Immature natural killer cell (primary cell): Measurements from ENCODE around the gene KIF2C. TPM values are rescaled to one million over a fixed set of nuclear protein-coding genes. Genes with fewer than 3 reads are reported as not detected.
"Not testable (repeated sequence)": the region's sequence is repeated elsewhere in the genome, so short reads cannot be mapped to it uniquely, and the experiment has no call there.

Source experiments
- DNase-seq, 3 donors: peaks; one replicate each; pipeline ENCODE4 v3.0.0; 2022; ENCODE audit warnings: mixed read lengths in 1 of 3
- H3K27ac Mint-ChIP-seq, 6 donors: one replicate each; pipeline ENCODE4 v1.8.0; 2020; ENCODE audit warnings: mixed read lengths in 6 of 6, mild to moderate bottlenecking in 5 of 6, inconsistent platforms in 4 of 6, moderate library complexity in 3 of 6
- H3K27me3 Mint-ChIP-seq, 3 donors: one replicate each; pipeline ENCODE4 v1.8.0; 2020 to 2021; ENCODE audit warnings: low read depth in 3 of 3, mild to moderate bottlenecking in 3 of 3, mixed read lengths in 3 of 3, moderate library complexity in 3 of 3, inconsistent platforms in 1 of 3
- H3K36me3 Mint-ChIP-seq, 3 donors: one replicate each; pipeline ENCODE4 v1.8.0; 2020; ENCODE audit warnings: mixed read lengths in 3 of 3, inconsistent platforms in 2 of 3, mild to moderate bottlenecking in 2 of 3
- H3K4me1 Mint-ChIP-seq, 2 donors: one replicate each; pipeline ENCODE4 v1.8.0; 2020; ENCODE audit warnings: inconsistent platforms in 2 of 2, mild to moderate bottlenecking in 2 of 2, mixed read lengths in 2 of 2, moderate library complexity in 1 of 2
- H3K4me3 Mint-ChIP-seq, 5 donors: one replicate each; pipeline ENCODE4 v1.8.0; 2020; ENCODE audit warnings: mild to moderate bottlenecking in 5 of 5, mixed read lengths in 5 of 5, inconsistent platforms in 3 of 5, moderate library complexity in 3 of 5
- H3K9me3 Mint-ChIP-seq, 6 donors: one replicate each; pipeline ENCODE4 v1.8.0; 2020; ENCODE audit warnings: mild to moderate bottlenecking in 6 of 6, mixed read lengths in 6 of 6, inconsistent platforms in 4 of 6, moderate library complexity in 3 of 6
- polyA plus RNA-seq, 3 donors: library from polyadenylated mRNA; unstranded; fragments of 300-500 nt; fragmentation: Illumina TruSeq; gene quantifications; one replicate each; pipeline ENCODE4 v1.2.3, GENCODE V29; 2021

The KIF2C gene
- polyA plus RNA-seq, 3 donors from 2014 or later, result 0.51 to 1.1 TPM; not detected in 1

DNA sequence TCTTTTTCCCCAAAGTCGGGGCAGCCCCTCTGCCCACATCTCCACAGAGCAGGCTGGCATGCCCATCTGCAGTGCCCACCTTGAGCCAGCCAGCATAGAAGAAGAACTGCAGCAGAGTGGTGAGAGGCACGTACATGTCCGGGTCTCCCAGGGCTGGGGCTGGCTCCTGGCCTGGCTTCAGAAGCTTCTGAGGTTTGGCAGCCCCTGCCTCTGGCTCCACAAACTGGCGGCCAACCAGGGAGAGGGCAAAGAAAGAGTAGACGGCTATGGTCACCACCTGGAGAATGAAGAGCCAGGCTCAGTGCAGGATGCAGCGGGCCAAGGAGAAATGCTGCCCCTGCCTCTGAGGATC is 45.4 kb downstream of the KIF2C start:
- H3K27ac Mint-ChIP-seq, result peak overlapping the region; percentile 34 to 97 (median 90)
- H3K27me3 Mint-ChIP-seq, result peaks cover 0 to 2% (median 0%) of the 10 kb centered on the region in 3 donors
- no peak for DNase-seq
- peaks cover 32 to 34% of the 10 kb centered on the region in 2 donors for H3K4me1 Mint-ChIP-seq
- peak overlapping the region; percentile 71 to 78 (median 74) for H3K4me3 Mint-ChIP-seq
- peaks cover 3 to 17% (median 13%) of the 10 kb centered on the region in 3 donors for H3K36me3 Mint-ChIP-seq
- no peaks in the 10 kb centered on the region for H3K9me3 Mint-ChIP-seq

DNA sequence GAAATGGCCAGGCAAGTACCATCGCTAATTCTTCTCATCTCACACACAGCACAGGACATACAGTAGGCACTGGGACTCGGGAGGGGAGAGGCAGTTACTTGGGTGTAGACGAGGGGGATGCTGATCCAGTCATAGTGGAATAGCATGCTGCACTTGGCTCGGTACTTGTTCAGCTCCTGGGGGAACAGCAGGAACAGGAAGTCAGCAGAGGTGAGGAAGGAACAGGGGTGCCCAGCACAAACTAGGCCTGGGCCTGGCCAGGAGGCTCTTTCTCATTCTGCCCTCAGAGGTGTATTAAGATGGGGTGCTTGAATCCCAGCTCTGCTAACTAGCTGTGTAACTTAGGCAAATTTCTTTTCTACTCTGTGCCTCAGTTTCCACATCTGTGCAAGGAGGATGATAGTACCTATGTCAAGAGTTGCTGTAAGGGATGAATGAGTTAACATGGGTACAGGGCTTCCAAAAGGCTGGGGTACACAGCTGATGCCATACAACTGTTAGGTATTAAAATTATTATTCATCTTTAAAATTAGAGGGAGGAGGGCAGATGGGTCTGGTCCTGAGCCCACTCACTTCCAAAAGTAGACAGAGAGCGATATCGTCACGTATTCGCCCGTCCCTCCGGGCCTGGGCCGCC is 46.0 kb downstream of the KIF2C start:
- Mint-ChIP-seq H3K4me3 (peak overlapping the region; percentile 71 to 78 (median 74)), H3K36me3 (peaks cover 3 to 11% (median 7%) of the 10 kb centered on the region in 3 donors), H3K4me1 (peaks cover 30 to 34% of the 10 kb centered on the region in 2 donors), H3K27me3 (peaks cover 0 to 2% (median 0%) of the 10 kb centered on the region in 3 donors), H3K27ac (peak overlapping the region; percentile 73 to 97 (median 90)), H3K9me3 (no peaks in the 10 kb centered on the region)
- no peak for DNase-seq

DNA sequence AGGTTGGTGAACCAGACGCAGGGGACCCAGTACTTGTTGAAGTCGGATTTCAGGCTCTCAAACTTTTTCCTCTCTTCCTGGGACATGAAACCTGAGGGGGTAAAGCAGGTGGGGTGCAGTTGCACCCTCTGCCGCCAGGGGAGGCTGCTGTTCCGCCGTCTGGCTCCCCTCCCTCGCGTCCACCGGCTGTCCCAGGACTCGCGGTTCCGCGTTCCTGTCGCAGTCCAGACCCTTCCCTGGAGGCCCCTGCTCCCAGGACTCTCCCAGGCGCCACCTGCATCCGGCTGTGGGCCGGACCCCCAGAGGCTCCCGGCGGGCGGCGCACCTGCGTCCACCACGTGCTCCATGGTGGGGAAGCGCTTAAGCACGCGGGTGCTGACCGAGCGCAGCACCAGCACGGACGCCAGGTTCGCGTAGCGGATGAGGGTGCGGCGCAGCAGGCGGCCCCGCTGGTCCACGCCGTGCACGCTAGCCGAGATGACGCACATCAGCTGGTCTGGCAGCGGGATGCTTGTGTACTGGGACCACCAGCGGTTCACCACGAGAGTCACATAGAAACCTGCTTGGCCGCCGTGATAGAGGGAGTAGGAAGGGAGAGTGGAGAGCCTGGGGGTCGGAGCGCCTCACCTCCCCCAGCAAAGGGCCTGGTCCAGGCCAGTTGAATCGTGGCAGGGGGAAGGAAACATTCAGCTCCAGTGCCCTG is 46.7 kb downstream of the KIF2C start:
- H3K9me3 Mint-ChIP-seq, result no peaks in the 10 kb centered on the region
- DNase-seq, result peak; percentile 79 to 82 (median 80)
- H3K27ac Mint-ChIP-seq, result peak overlapping the region; percentile 52 to 97 (median 94)
- peaks cover 30 to 34% of the 10 kb centered on the region in 2 donors for H3K4me1 Mint-ChIP-seq
- H3K27me3 Mint-ChIP-seq, result peaks cover 0 to 2% (median 0%) of the 10 kb centered on the region in 3 donors
- peaks cover under 1 to 5% (median 4%) of the 10 kb centered on the region in 3 donors for H3K36me3 Mint-ChIP-seq
- H3K4me3 Mint-ChIP-seq, result peak overlapping the region; percentile 71 to 78 (median 74)

DNA sequence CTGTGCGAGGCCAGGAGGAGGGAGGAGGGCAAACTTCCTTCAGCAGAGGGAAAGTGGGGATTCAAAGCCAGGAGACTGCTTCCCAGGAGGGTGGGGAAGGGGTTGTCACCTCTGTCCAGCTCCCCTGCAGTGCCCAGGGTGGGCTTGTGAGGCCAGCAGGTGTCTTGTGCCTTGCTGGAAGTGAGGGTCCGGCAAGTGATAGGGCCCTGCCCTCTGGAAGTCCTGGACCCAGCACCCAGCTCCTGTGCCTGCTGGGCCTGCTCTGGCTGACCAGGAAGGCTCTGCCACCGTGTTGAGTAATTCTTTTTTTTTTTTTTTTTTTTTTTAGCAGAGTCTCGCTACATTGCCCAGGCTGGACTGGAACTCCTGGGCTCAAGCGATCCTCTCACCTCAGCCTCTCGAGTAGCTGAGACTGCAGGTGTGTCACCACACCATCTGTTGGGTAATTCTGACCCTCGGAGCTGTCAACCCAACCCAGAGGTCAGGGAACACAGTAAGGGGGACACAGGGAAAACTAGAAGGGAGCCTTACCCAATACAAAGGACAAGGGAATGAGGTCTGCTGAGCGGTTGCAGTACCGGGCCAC is 47.3 kb downstream of the KIF2C start:
- H3K27me3 Mint-ChIP-seq, result peaks cover 0 to 2% (median 0%) of the 10 kb centered on the region in 3 donors
- no peaks in the 10 kb centered on the region for H3K9me3 Mint-ChIP-seq
- H3K27ac Mint-ChIP-seq, result peak overlapping the region; percentile 52 to 97 (median 94)
- H3K4me1 Mint-ChIP-seq, result peaks cover 29 to 34% of the 10 kb centered on the region in 2 donors
- no peaks in the 10 kb centered on the region for H3K36me3 Mint-ChIP-seq
- DNase-seq, result no peak
- H3K4me3 Mint-ChIP-seq, result peak overlapping the region; percentile 71 to 78 (median 74)

DNA sequence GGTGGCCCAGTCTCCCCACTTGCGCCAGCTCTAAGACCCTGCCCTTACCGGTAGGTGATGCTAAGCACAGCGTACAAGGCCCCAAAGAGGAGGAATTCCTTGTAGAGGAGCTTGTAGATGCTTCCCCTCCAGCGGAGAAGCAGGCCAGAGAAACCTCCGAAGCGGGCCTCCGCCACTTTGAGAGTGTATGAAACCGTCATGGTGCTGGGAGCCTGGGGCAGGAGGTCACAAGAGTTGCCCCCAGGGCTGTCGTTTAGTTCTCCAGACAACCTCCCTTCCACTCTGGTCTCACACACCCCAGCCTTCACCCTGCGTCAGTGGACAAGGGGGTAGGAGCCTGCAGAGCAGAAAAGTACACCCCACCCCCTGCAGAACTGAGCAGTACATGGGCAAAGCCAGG is 47.9 kb downstream of the KIF2C start:
- Mint-ChIP-seq H3K27me3 (peaks cover 0 to 3% (median 0%) of the 10 kb centered on the region in 3 donors), H3K36me3 (no peaks in the 10 kb centered on the region), H3K9me3 (no peaks in the 10 kb centered on the region), H3K4me3 (no peak overlapping the region), H3K27ac (no peak overlapping the region), H3K4me1 (peaks cover 29 to 34% of the 10 kb centered on the region in 2 donors)
- no peak for DNase-seq

DNA sequence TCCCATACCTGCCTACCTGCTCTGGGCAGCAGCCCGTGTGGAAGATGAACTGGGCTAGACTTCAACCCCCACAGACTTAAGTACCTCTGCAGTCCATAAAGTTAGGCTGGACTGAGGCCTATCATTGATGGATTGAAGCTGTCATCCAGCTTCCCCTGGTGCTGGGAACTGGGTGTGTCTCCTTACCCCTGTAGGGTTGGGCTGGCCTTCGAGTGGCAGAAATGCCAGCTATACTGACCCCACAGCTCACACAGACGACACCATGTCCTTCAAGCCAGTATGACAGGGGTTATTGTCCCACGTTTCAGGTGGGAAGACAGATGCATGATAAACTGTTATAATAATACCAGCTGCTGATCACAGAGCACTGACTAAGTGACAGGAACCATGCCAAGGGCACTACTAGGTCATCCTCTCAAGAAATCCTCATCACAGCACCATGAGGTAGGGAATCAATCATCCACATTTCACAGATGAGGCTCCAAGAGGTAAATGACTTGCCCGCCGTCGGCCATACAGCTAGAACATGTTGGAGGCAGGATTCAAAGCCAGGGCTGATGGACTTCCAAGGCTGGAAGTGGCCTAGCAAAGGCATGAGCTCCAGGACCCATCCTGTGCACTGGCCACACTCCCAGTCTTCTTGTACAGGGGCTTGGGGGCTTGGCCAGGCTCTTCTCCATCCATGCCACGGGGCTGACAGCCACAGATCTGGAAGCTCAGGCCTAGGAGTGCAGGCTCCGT is 48.7 kb downstream of the KIF2C start, which contains the start of gene BEST4:
BEST4 (minus strand) TSS at position 51 of the 741 bp plus-strand sequence. CDS start 465 bp downstream, outside the sequence.
- Mint-ChIP-seq H3K27me3 (peaks cover 0 to 4% (median 0%) of the 10 kb centered on the region in 3 donors), H3K27ac (peak within 1 kb of the TSS in 5 of 6 donors; percentile 6 to 85 (median 34)), H3K4me3 (peak within 1 kb of the TSS in 1 of 5 donors; percentile 17)

DNA sequence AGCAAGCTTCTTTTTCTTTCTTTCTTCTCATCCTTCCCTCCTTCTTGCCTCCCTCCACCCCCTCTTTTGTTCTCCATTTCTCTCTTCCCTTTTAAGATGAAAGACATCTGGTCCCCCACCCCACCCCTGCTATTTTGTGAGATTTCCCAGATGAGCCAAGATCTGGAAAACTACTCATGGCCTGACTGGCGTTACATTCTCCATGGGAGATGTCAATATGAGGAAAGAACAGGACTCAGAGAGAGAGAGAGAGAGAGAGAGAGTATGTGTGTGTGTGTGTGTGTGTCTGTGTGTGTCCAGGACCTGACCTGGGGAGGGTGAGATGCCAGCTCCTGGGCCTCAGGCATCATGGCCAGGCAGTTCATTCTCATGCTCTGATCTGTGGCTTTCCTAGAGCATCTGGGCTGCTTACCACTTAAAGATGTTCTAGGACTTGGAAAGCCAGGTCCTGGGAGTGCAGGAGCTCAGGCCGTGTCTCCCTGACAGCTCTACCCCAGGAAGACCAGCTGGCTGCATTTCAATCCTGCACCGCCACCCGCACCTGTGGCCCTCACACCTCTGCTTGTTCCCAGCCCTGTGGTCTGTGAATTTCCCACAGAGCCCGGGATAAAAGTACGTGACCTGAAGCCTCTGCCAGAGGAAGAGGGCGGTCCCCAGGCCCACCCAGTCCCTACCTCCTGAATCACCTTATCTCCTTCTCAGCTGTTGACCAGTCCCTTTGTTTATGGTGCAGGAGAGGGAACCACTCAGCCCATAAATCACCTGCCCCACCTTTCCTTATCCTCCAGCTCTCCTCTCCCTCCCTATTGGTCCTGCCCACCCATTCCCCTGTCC is 51.5 kb downstream of the KIF2C start:
- H3K4me3 Mint-ChIP-seq, result no peak overlapping the region

More for the DNA sequence above, 48.7 kb downstream of the KIF2C start, which contains the start of gene BEST4:
- no peak for DNase-seq
- H3K9me3 Mint-ChIP-seq, result no peaks in the 10 kb centered on the region
- H3K36me3 Mint-ChIP-seq, result no peaks in the 10 kb centered on the region
- peaks cover 27 to 31% of the 10 kb centered on the region in 2 donors for H3K4me1 Mint-ChIP-seq

DNA sequence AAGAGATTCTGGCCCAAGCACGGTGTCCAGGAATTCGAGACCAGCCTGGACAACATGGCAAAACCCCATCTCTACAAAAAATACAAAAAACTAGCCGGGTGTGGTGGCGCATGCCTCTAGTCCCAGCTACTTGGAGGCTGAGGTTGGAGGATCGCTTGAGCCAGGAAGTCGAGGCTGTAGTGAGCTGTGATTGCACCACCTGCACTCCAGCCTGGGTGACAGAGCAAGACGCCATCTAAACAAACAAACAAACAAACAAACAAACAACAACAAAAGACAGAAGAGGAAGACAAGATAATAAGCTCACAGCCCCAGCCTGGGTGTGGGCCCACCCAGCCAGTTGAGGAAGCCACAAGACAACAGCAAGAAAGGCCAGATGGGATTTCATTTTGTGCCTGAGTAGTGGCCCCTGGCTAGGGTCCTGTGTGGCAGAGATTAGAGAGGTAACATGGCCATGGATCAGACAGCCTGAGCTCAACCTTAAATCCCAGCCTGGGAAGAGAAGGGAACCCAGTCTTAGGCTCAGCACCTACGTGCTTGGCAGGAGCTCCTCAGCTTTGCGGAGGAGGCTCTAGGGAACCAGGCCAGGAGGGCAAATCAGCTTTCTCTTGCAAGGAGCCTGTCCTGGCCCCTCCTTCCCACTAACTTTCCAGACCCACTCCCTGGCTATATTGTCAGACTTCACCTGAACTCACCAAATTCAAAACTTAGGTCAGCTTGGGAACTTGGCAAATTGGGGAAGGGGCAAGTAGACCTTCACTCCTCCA is 53.3 kb downstream of the KIF2C start:
- Mint-ChIP-seq H3K4me3 (no peak overlapping the region), H3K27ac (peak overlapping the region in 2 of 6 donors; percentile 20 to 81), H3K27me3 (peaks cover 0 to 4% (median 2%) of the 10 kb centered on the region in 3 donors), H3K9me3 (no peaks in the 10 kb centered on the region), H3K36me3 (no peaks in the 10 kb centered on the region), H3K4me1 (no peaks in the 10 kb centered on the region)
- DNase-seq, result no peak

More for the DNA sequence above, 51.5 kb downstream of the KIF2C start:
- H3K36me3 Mint-ChIP-seq, result no peaks in the 10 kb centered on the region
- peaks cover 4 to 6% of the 10 kb centered on the region in 2 donors for H3K4me1 Mint-ChIP-seq
- H3K9me3 Mint-ChIP-seq, result no peaks in the 10 kb centered on the region
- H3K27me3 Mint-ChIP-seq, result peaks cover 0 to 4% (median 2%) of the 10 kb centered on the region in 3 donors
- DNase-seq, result no peak
- H3K27ac Mint-ChIP-seq, result peak overlapping the region in 2 of 6 donors; percentile 35 to 38

DNA sequence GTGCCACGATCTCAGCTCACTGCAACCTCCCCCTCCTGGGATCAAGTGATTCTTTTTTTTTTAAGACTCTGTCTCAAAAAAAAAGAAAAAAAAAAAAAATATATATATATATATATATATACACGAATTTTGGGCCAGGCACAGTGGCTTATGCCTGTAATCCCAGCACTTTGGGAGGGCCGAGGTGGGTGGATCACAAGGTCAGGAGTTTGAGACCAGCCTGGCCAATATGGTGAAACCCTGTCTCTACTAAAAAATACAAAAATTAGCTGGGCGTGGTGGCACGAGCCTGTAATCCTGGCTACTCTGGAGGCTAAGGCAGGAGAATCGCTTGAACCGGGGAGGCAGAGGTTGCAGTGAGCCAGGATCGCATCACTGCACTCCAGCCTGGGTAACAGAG is 58.2 kb downstream of the KIF2C start:
- H3K4me1 Mint-ChIP-seq, result peaks cover 22 to 23% of the 10 kb centered on the region in 2 donors
- not testable (repeated sequence) for H3K27me3 Mint-ChIP-seq, DNase-seq, H3K36me3 Mint-ChIP-seq, H3K9me3 Mint-ChIP-seq
- peak overlapping the region in 1 of 5 donors; percentile 18 for H3K4me3 Mint-ChIP-seq
- H3K27ac Mint-ChIP-seq, result peak overlapping the region in 4 of 6 donors; percentile 16 to 95 (median 51)

DNA sequence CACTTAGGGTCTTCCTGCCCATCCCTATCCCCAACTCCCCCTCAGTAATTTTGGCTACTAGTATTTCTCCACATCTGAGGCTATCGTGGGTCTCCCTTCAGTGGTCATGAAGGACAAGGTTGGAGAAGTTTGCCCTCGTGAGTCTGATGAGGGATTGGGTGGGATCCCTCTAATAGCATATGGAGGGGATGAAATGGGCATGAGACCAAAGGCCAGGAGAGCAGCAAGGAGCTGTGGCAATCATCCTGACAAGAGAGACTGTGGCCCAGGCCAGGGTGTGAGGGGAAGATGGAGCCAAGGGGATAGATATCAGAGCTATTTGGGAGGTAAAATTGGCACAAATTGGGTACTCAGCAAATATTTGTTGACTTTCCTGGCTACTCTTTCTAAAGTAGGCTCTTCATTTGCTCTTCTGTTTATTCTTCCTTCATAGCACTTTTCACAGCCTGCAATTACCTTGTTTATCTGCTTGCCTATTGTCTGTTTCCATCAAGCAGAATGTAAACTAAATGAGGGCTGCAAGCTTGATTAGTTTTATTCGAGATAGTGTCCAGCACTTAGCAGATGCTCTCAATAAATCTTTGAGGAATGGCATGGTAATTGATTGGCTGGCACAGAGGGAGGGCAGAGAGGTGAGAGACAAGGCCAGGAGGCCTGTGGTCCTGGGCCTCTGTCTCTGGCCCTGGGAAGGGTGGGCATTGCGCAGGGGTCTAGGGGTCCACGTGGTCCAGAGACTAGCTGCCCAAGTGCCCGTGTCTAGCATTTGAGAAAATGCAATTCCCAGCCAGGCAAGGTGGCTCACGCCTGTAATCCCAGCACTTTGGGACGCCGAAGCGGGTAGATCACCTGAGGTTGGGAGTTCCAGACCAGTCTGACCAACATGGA is 59.1 kb downstream of the KIF2C start:
- Mint-ChIP-seq H3K27me3 (peaks cover 2 to 9% (median 4%) of the 10 kb centered on the region in 3 donors), H3K4me3 (peak overlapping the region; percentile 6 to 98 (median 46)), H3K4me1 (peaks cover 22 to 23% of the 10 kb centered on the region in 2 donors), H3K27ac (peak overlapping the region; percentile 85 to 99 (median 96)), H3K9me3 (no peaks in the 10 kb centered on the region), H3K36me3 (no peaks in the 10 kb centered on the region)
- no peak for DNase-seq
